B cell (primary cell): ENCODE measurements around the gene ITGA3. TPM values are rescaled to one million over a fixed set of nuclear protein-coding genes. Genes with fewer than 3 reads are reported as not detected.

Source experiments
- ATAC-seq: fragments of 200-7000 bp; cut with Tn5 transposase; one replicate; pipeline ENCODE4 v1.10.0; 2021; ENCODE audit warnings: low read depth, mild to moderate bottlenecking, moderate number of reproducible peaks, moderate library complexity
- CTCF ChIA-PET: fragments of 350-600 bp; sonication (Branson Sonifier 250); formaldehyde crosslinking; loops from one replicate; lab custom pipeline; 2021; ENCODE audit warnings: antibody characterized with exemption, inconsistent platforms; lab: Charles Lee
- POLR2A ChIA-PET: fragments of 350-600 bp; sonication (Branson Sonifier 250); formaldehyde crosslinking; loops from one replicate; lab custom pipeline; 2021; ENCODE audit warnings: antibody characterized with exemption; lab: Charles Lee
- DNase-seq: peaks from one replicate; pipeline ENCODE4 v3.0.0; 2013
- H2AFZ ChIP-seq: 2 replicates; pipeline ENCODE4 v1.6.1; 2012; ENCODE audit warnings: mild to moderate bottlenecking, low read depth, low read length; ENCODE audit not compliant: insufficient read depth, poor library complexity, severe bottlenecking
- H3K27ac ChIP-seq, 2 donors: 1 replicate in 1 of 2; 2 replicates in 1 of 2; pipeline ENCODE4 v1.5.1; 2012 to 2013; ENCODE audit warnings: low read length in 2 of 2, mild to moderate bottlenecking in 2 of 2, moderate library complexity in 1 of 2
- H3K27me3 ChIP-seq, 4 experiments: fragments of 200-600 bp in 1 of 4; sonication (generic) in 1 of 4; replicated peaks in 1 of 4; 1 replicate in 2 of 4; 2 replicates in 2 of 4; pipeline versions ENCODE4 v1.6.1 to v1.7.0; 2013 to 2016; ENCODE audit warnings: low read length in 3 of 4, mild to moderate bottlenecking in 2 of 4, mixed read lengths in 1 of 4, moderate library complexity in 1 of 4; ENCODE audit not compliant: insufficient read depth in 4 of 4, control insufficient read depth in 3 of 4; ENCODE audit errors: control extremely low read depth in 1 of 4
- H3K36me3 ChIP-seq, 2 experiments: replicated peaks in 1 of 2; 1 replicate in 1 of 2; 2 replicates in 1 of 2; pipeline versions ENCODE4 v1.6.1 to v1.7.1; 2013; ENCODE audit warnings: low read length in 1 of 2; ENCODE audit not compliant: insufficient read depth in 2 of 2, control insufficient read depth in 1 of 2; ENCODE audit errors: control extremely low read depth in 1 of 2, extremely low read depth in 1 of 2
- H3K4me1 ChIP-seq, 2 donors: fragments of 200-600 bp in 1 of 2; sonication (generic) in 1 of 2; 1 replicate in 1 of 2; 2 replicates in 1 of 2; pipeline versions ENCODE4 v1.5.1 to v1.6.1; 2013 to 2017; ENCODE audit warnings: low read length in 2 of 2; ENCODE audit not compliant: control insufficient read depth in 2 of 2, insufficient read depth in 2 of 2
- H3K4me2 ChIP-seq: replicated peaks from 2 replicates; pipeline ENCODE3; 2012; ENCODE audit warnings: mild to moderate bottlenecking, low read depth, low read length; ENCODE audit not compliant: poor library complexity, severe bottlenecking
- H3K4me3 ChIP-seq, 5 experiments: fragments of 200-600 bp in 1 of 5; sonication (generic) in 1 of 5; 1 replicate in 3 of 5; 2 replicates in 2 of 5; pipeline versions ENCODE4 v1.5.1 to v1.7.0; 2011 to 2016; ENCODE audit warnings: low read length in 4 of 5, mild to moderate bottlenecking in 4 of 5, low read depth in 2 of 5, control low read depth in 1 of 5, moderate library complexity in 1 of 5; ENCODE audit not compliant: insufficient read depth in 1 of 5; ENCODE audit errors: control extremely low read depth in 1 of 5, extremely low read depth in 1 of 5
- H3K79me2 ChIP-seq: fragments of 200-600 bp; sonication (generic); one replicate; pipeline ENCODE4 v1.6.0; 2016; ENCODE audit warnings: low read length; ENCODE audit not compliant: control insufficient read depth, insufficient read depth
- H3K9ac ChIP-seq: fragments of 200-600 bp; sonication (generic); 2 replicates; pipeline ENCODE4 v1.6.1; 2017; ENCODE audit warnings: mild to moderate bottlenecking, low read length, moderate library complexity
- H3K9me3 ChIP-seq, 3 donors: one replicate each; pipeline versions ENCODE4 v1.6.1 to v1.7.1; 2013; ENCODE audit warnings: low read length in 2 of 3; ENCODE audit not compliant: control insufficient read depth in 2 of 3, insufficient read depth in 1 of 3; ENCODE audit errors: control extremely low read depth in 1 of 3
- H4K20me1 ChIP-seq: 2 replicates; pipeline ENCODE4 v1.6.0; 2012; ENCODE audit warnings: mild to moderate bottlenecking, low read length; ENCODE audit not compliant: insufficient read depth, control insufficient read depth, poor library complexity, severe bottlenecking
- H3K27ac Mint-ChIP-seq: one replicate; pipeline ENCODE4 v1.8.0; 2021; ENCODE audit warnings: mixed read lengths
- H3K27me3 Mint-ChIP-seq: one replicate; pipeline ENCODE4 v1.8.0; 2021; ENCODE audit warnings: mixed read lengths
- H3K4me1 Mint-ChIP-seq: one replicate; pipeline ENCODE4 v1.8.0; 2021; ENCODE audit warnings: mixed read lengths
- H3K4me3 Mint-ChIP-seq: one replicate; pipeline ENCODE4 v1.8.0; 2021; ENCODE audit warnings: mixed read lengths
- H3K9me3 Mint-ChIP-seq: one replicate; pipeline ENCODE4 v1.8.0; 2022; ENCODE audit warnings: mixed read lengths; ENCODE audit not compliant: insufficient read depth
- EZH2 ChIP-seq: IDR thresholded peaks from 2 replicates; pipeline ENCODE4 v1.6.1; 2012; ENCODE audit warnings: borderline replicate concordance, low read depth, mild to moderate bottlenecking, moderate library complexity, low read length; ENCODE audit not compliant: insufficient read depth, poor library complexity, severe bottlenecking
- WGBS: methylation state at CpG from one replicate; pipeline ENCODE4 v1.1.5; 2013; ENCODE audit warnings: missing lambda C conversion rate; ENCODE audit not compliant: insufficient coverage; 5-methylcytosine and 5-hydroxymethylcytosine counted together
- intact Hi-C: fragments of 100-400 bp; cut with micrococcal nuclease; formaldehyde crosslinking; loops from one replicate; pipeline ENCODE4 v1.10.0; 2022
- polyA plus RNA-seq: library from polyadenylated mRNA; depleted of rRNA; stranded (reverse); fragments of >200 nt; gene quantifications from 2 replicates; pipeline ENCODE4 v1.2.3, GENCODE V29; 2012
- total RNA-seq, 2 donors: library from RNA; stranded (reverse); fragments of 120-200 nt in 1 of 2; gene quantifications; 1 replicate in 1 of 2; 2 replicates in 1 of 2; pipeline versions ENCODE4 v1.2.3 to v1.2.4, GENCODE V29; 2013 to 2022
- TF ChIP-seq, protein P1 (sequence below): fragments of 200-600 bp; IDR thresholded peaks from one replicate; pipeline ENCODE4 v1.8.0; 2022; ENCODE audit warnings: antibody characterized with exemption, mild to moderate bottlenecking

Gene ITGA3
- total and polyA plus RNA-seq, 2 donors (not counting 1 experiment from before 2014, with no cell fraction given), result 11.9 to 13.3 TPM

DNA sequence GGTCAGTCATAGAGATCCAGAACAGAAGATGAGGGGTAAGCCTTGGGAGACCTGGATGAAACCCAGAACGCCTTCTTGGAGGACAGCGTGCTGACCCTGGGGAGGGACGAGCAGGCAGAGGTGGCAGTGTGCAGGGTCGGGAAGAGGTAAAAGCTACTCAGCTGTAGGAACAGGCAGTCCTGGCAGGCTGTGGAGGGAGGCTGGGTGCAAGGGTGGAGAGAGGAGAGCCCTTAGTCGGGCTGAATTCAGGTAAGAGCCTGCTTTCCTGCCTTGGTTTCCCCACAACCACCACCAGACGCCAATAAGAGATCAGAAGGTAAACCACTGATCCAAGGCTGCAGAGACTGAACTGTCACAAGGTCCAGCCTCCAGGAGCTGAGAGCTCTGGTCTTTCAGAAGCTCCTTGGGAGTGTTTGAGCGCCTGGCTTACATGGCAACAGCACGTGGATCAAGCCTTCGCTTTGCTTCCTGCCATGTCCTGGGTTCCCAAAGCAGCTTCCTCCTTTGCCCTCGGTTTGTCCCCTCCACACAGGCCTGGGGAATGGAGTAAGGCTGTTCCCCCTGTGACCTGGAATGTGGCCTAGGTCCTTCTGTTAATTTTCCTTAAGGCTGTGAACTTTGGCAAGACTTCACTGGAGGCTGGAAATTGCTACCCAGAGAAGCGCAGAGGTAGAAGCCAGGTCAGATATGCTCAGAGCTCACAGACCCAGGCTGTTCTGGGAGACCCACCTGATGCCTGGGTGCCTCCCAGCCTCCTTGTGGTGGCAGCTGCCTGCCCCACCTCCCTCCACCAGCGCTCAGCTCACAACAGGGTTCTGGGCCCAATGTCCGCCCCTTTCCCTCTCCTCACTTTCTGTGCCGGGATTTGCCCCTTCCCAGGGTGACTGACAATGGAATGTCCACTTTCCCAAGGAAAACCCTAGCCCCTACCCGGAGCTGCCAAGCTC lies 35.3 kb downstream of the ITGA3 start:
- no peak for DNase-seq
- ChIA-PET POLR2A (no interaction called here), CTCF (interaction anchor here (0.9 to 4.2 kb wide), 9 partner anchors 13 to 211 kb away, joined by 3 to 47 read pairs (median 5); partner anchors contain the start of gene PPP1R9B)
- Histone ChIP-seq H3K79me2 (peaks cover 11% of the 10 kb centered on the region), H3K27ac (no peak overlapping the region), H3K27me3 (peaks cover 0 to 3% (median 0%) of the 10 kb centered on the region in 4 experiments), H3K4me1 (peaks cover 7 to 12% of the 10 kb centered on the region in 2 donors), H3K4me3 (no peak overlapping the region), H3K9me3 (no peaks in the 10 kb centered on the region), H2AFZ (no peak overlapping the region), H3K4me2 (no peak overlapping the region), H3K36me3 (no peaks in the 10 kb centered on the region), H3K9ac (no peak overlapping the region), H4K20me1 (peaks cover 5% of the 10 kb centered on the region)
- ATAC-seq, result no peak
- no peak for TF ChIP-seq EZH2
- TF ChIP-seq, protein P1, sequence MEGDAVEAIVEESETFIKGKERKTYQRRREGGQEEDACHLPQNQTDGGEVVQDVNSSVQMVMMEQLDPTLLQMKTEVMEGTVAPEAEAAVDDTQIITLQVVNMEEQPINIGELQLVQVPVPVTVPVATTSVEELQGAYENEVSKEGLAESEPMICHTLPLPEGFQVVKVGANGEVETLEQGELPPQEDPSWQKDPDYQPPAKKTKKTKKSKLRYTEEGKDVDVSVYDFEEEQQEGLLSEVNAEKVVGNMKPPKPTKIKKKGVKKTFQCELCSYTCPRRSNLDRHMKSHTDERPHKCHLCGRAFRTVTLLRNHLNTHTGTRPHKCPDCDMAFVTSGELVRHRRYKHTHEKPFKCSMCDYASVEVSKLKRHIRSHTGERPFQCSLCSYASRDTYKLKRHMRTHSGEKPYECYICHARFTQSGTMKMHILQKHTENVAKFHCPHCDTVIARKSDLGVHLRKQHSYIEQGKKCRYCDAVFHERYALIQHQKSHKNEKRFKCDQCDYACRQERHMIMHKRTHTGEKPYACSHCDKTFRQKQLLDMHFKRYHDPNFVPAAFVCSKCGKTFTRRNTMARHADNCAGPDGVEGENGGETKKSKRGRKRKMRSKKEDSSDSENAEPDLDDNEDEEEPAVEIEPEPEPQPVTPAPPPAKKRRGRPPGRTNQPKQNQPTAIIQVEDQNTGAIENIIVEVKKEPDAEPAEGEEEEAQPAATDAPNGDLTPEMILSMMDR, result no peak
- Mint-ChIP-seq H3K27ac (no peak overlapping the region), H3K4me1 (peaks cover 20% of the 10 kb centered on the region), H3K27me3 (no peaks in the 10 kb centered on the region), H3K9me3 (no peaks in the 10 kb centered on the region), H3K4me3 (no peak overlapping the region)
- intact Hi-C loops, result loop anchor here (10.0 kb wide), 1 partner anchor 284 kb away; the partner anchor contains the start of genes EME1 and MRPL27
- WGBS, result 85% methylated on average over 13 of the region's 15 CpGs

DNA sequence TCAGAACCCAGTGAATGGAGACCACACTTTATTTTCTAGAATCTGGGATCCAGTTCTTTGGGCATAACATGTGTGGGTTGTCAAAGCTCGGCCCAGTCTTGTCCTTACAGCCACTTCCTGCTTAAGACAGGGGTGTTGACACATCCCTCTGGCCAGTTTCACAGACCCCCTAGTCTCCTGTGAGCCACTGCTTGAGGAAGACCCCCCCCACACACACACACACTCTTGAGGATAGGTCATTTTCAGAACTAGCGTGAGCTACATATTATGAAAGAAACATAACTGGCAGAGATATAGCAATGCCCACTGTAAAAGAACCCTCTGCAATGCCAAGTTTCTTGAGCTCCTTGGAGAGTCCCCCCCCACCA lies 36.0 kb downstream of the ITGA3 start:
- TF ChIP-seq, protein P1, result no peak
- no peak for TF ChIP-seq EZH2
- Histone ChIP-seq H3K4me1 (peaks cover 8 to 19% of the 10 kb centered on the region in 2 donors), H4K20me1 (peaks cover 6% of the 10 kb centered on the region), H3K79me2 (peaks cover 13% of the 10 kb centered on the region), H3K36me3 (no peaks in the 10 kb centered on the region), H3K9ac (no peak overlapping the region), H2AFZ (no peak overlapping the region), H3K4me3 (no peak overlapping the region), H3K27ac (no peak overlapping the region), H3K9me3 (no peaks in the 10 kb centered on the region), H3K4me2 (no peak overlapping the region), H3K27me3 (peaks cover 0 to 3% (median 0%) of the 10 kb centered on the region in 4 experiments)
- 60% methylated on average over 1 of the region's 2 CpGs for WGBS
- POLR2A ChIA-PET, result no interaction called here
- intact Hi-C loops, result loop anchor here (10.0 kb wide), 1 partner anchor 283 kb away; the partner anchor contains the start of genes EME1 and MRPL27
- Mint-ChIP-seq H3K4me1 (peaks cover 25% of the 10 kb centered on the region), H3K4me3 (no peak overlapping the region), H3K9me3 (no peaks in the 10 kb centered on the region), H3K27me3 (no peaks in the 10 kb centered on the region), H3K27ac (peak overlapping the region; percentile 26)
- DNase-seq, result no peak
- CTCF ChIA-PET, result interaction anchor here (0.9 to 4.2 kb wide), 11 partner anchors 12 to 211 kb away, joined by 3 to 47 read pairs (median 5); partner anchors contain the start of gene PPP1R9B
- ATAC-seq, result no peak
